Muscle of leg (tissue), 16 donors: Measurements from ENCODE around the gene SOAT1. TPM values are rescaled to one million over a fixed set of nuclear protein-coding genes. Genes with fewer than 3 reads are reported as not detected.
A peak's percentile ranks its signal among the peaks of the same experiment; 100 is the strongest.
"Not testable (repeated sequence)": the region's sequence is repeated elsewhere in the genome, so short reads cannot be mapped to it uniquely, and the experiment has no call there.

Experiments
- DNase-seq: peaks from one replicate; pipeline ENCODE4 v3.0.0; 2013
- H3K27ac ChIP-seq: one replicate; pipeline ENCODE4 v1.5.1; 2013; ENCODE audit warnings: mild to moderate bottlenecking, low read length, control low read depth
- H3K27me3 ChIP-seq: one replicate; pipeline ENCODE4 v1.6.1; 2013; ENCODE audit warnings: low read length; ENCODE audit not compliant: control insufficient read depth, insufficient read depth
- H3K36me3 ChIP-seq: one replicate; pipeline ENCODE4 v1.6.1; 2013; ENCODE audit warnings: low read length; ENCODE audit not compliant: control insufficient read depth, insufficient read depth
- H3K4me1 ChIP-seq: one replicate; pipeline ENCODE4 v1.6.1; 2013; ENCODE audit warnings: low read length; ENCODE audit not compliant: control insufficient read depth, insufficient read depth
- H3K4me3 ChIP-seq: one replicate; pipeline ENCODE4 v1.5.1; 2013; ENCODE audit warnings: low read length, control low read depth
- H3K9me3 ChIP-seq: replicated peaks from 2 replicates; pipeline ENCODE4 v1.6.1; 2013; ENCODE audit warnings: low read depth, low read length; ENCODE audit not compliant: control insufficient read depth
- WGBS: methylation state at CpG from one replicate; pipeline ENCODE4 v1.1.5; 2013; ENCODE audit warnings: missing lambda C conversion rate; ENCODE audit not compliant: insufficient coverage; 5-methylcytosine and 5-hydroxymethylcytosine counted together
- long read RNA-seq, 11 donors: transcript quantifications; one replicate each; lab custom pipeline, GENCODE V29; 2026
- polyA plus RNA-seq, 8 donors: library from polyadenylated mRNA; unstranded; fragments of 120-200 nt; gene quantifications; one replicate each; pipeline versions ENCODE4 v1.2.1 to v1.2.3, GENCODE V29; 2013; ENCODE audit warnings: inconsistent platforms in 1 of 8, low replicate concordance in 1 of 8; ENCODE audit not compliant: insufficient read length in 8 of 8, insufficient read depth in 1 of 8
- total RNA-seq: library from RNA; stranded (reverse); fragments of 120-200 nt; gene quantifications from one replicate; pipeline ENCODE4 v1.2.4, GENCODE V29; 2013

SOAT1 gene
- total RNA-seq = 6.9 TPM
- polyA plus RNA-seq = 10 to 100 TPM in 2 of 8 donors, 1 to 10 TPM in 6; 6.0 to 12.8 (median 7.4) TPM
- long read RNA-seq, donor 1, partial matches to known transcripts = 5 of 5 reads
- long read RNA-seq, donor 1, other reads (novel, unspliced or antisense) = 0 of 5 reads
- long read RNA-seq, donor 2 = 0 reads
- long read RNA-seq, donor 3, full-length matches to known transcripts = 3 of 3 reads
- long read RNA-seq, donor 3, partial matches to known transcripts = 0 of 3 reads
- long read RNA-seq, donor 3, other reads (novel, unspliced or antisense) = 0 of 3 reads
- long read RNA-seq, donor 4 = 0 reads
- long read RNA-seq, donor 5, full-length matches to known transcripts = 5 of 10 reads
- long read RNA-seq, donor 5, partial matches to known transcripts = 5 of 10 reads
- long read RNA-seq, donor 5, other reads (novel, unspliced or antisense) = 0 of 10 reads
- long read RNA-seq, donor 6, full-length matches to known transcripts = 1 of 1 reads
- long read RNA-seq, donor 6, partial matches to known transcripts = 0 of 1 reads
- long read RNA-seq, donor 6, other reads (novel, unspliced or antisense) = 0 of 1 reads
- long read RNA-seq, donor 7, full-length matches to known transcripts = 2 of 12 reads
- long read RNA-seq, donor 7, partial matches to known transcripts = 10 of 12 reads
- long read RNA-seq, donor 7, other reads (novel, unspliced or antisense) = 0 of 12 reads
- long read RNA-seq, donor 8, full-length matches to known transcripts = 4 of 4 reads
- long read RNA-seq, donor 8, partial matches to known transcripts = 0 of 4 reads
- long read RNA-seq, donor 8, other reads (novel, unspliced or antisense) = 0 of 4 reads
- long read RNA-seq, donor 9, full-length matches to known transcripts = 1 of 1 reads
- long read RNA-seq, donor 9, partial matches to known transcripts = 0 of 1 reads
- long read RNA-seq, donor 9, other reads (novel, unspliced or antisense) = 0 of 1 reads
- long read RNA-seq, donor 10, full-length matches to known transcripts = 2 of 2 reads
- long read RNA-seq, donor 10, partial matches to known transcripts = 0 of 2 reads
- long read RNA-seq, donor 10, other reads (novel, unspliced or antisense) = 0 of 2 reads
- long read RNA-seq, donor 11, full-length matches to known transcripts = 4 of 4 reads
- long read RNA-seq, donor 11, partial matches to known transcripts = 0 of 4 reads
- long read RNA-seq, donor 11, other reads (novel, unspliced or antisense) = 0 of 4 reads

DNA sequence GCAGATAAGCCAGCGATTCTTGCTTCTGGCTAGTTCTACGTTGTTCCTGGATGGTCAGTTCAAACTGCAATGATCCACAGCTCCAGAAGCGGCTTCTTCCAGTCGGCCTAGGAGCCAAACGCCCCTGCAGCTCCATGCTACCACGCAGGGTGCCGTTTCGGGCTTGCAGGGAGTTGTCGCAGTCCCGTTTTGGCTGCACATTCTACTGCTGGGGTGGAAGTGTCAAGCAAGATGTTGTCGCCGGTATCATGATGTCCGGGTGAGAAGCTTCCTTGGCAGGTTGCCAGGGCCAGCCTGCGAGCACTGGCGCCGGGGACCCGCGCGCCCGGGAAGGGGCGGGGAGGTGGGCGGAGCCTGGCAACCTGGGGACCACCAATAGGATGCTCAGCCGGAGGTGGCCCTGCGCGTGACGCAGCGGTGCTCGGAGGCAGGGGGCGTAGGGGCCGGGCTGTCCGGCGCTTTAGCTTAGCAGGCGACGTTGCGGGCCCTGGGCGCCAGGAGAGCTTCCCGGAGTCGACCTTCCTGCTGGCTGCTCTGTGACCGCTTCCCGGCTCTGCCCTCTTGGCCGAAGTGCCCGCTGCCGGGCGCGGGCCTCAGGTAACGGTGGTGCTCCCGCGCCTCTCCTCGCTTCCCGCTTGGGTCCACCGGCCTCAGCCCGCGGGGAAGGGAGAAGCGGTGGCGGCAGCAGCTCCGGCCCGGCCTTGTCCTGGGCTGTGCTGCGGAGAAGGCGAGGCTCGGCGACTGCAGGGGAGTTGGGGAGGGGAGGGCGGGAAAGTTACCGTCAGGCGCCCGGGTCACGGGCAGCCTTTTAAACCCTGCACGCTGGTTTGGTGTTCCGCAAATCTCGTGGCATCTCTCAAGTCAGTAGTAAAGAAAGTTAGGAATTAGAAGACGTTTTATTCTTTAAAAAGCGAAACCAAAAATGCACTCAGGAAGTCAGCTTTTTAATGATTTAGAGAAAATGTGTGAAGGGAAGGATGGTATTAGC is at the start of gene SOAT1:
TSS of gene SOAT1 (plus strand) at position 458 of the 988 bp plus-strand sequence. CDS start 8,888 bp downstream, outside the sequence.
- H3K4me1 ChIP-seq = peaks cover 10% of the 10 kb centered on the region
- H3K27ac ChIP-seq = peak within 1 kb of the TSS; percentile 97
- under 1% methylated on average over 70 of the region's 71 CpGs for WGBS
- H3K9me3 ChIP-seq = no peaks in the 10 kb centered on the region
- DNase-seq = peak; percentile 97
- H3K4me3 ChIP-seq = peak within 1 kb of the TSS; percentile 96
- H3K27me3 ChIP-seq = no peaks in the 10 kb centered on the region
- H3K36me3 ChIP-seq = no peaks in the 10 kb centered on the region

GRCh38 chr1:179245426-179245825 is 48.2 kb upstream of the SOAT1 start:
- H3K4me1 ChIP-seq, H3K27me3 ChIP-seq, H3K4me3 ChIP-seq, H3K27ac ChIP-seq, H3K9me3 ChIP-seq, H3K36me3 ChIP-seq, DNase-seq: not testable (repeated sequence)
- WGBS = 80% methylated on average over 1 of the region's 2 CpGs

GRCh38 chr1:179247923-179248322 is 45.7 kb upstream of the SOAT1 start:
- no peaks in the 10 kb centered on the region for H3K36me3 ChIP-seq
- no peak for DNase-seq
- no peaks in the 10 kb centered on the region for H3K27me3 ChIP-seq
- no peak overlapping the region for H3K27ac ChIP-seq
- 85% methylated on average over 5 of the region's 9 CpGs for WGBS
- no peaks in the 10 kb centered on the region for H3K9me3 ChIP-seq
- H3K4me1 ChIP-seq = no peaks in the 10 kb centered on the region
- no peak overlapping the region for H3K4me3 ChIP-seq

- Histone ChIP-seq H3K27me3 (no peaks in the 10 kb centered on the region), H3K9me3 (no peaks in the 10 kb centered on the region), H3K4me1 (no peaks in the 10 kb centered on the region), H3K27ac (no peak overlapping the region), H3K36me3 (no peaks in the 10 kb centered on the region), H3K4me3 (no peak overlapping the region)
- WGBS = no CpG with 5 or more reads among the region's 1 CpG
- DNase-seq = peak; percentile 36
These were observed 41.9 kb upstream of the SOAT1 start for GRCh38 chr1:179251675-179252074.

- DNase-seq = no peak
- H3K27ac ChIP-seq = no peak overlapping the region
These were observed 41.0 kb upstream of the SOAT1 start for GRCh38 chr1:179252606-179253005.

DNA sequence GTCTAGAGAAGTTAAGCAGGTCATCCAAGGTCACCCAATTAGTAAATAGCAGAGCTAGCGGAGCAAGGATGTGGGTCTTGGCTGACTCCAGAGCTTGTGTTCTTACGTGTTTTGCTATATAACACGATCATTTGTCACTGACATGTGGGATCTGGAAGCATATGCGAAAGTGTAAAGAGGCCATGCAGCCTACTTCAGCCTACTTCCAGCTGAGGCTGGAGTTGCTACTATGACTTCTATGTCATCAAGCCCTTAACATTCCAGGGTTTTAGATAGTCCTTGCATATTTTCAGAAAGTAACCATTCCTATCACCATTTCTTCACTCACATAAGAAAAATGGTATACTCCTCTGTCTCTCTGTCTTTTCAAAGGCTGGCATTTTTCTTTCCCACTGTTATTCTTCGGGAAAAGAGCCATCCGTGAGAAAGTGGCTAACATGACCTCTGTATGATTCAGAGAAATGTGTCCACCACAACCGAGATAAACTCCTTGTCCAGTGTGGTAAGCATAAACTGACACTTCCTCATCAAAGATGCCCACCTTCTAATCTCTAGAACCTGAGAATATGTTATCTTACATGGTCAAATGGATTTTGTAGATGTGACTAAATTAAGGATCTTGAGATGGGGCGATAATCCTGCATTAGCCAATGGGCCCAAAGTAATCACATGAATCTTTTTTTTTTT is 40.2 kb upstream of the SOAT1 start:
- Histone ChIP-seq H3K4me1 (no peaks in the 10 kb centered on the region), H3K36me3 (no peaks in the 10 kb centered on the region), H3K27me3 (no peaks in the 10 kb centered on the region), H3K27ac (no peak overlapping the region), H3K4me3 (no peak overlapping the region), H3K9me3 (no peaks in the 10 kb centered on the region)
- WGBS = 82% methylated on average over 3 of the region's 8 CpGs
- no peak for DNase-seq

More at GRCh38 chr1:179252606-179253005, 41.0 kb upstream of the SOAT1 start:
- WGBS = 100% methylated on average over 1 of the region's 4 CpGs
- no peaks in the 10 kb centered on the region for H3K27me3 ChIP-seq
- no peaks in the 10 kb centered on the region for H3K9me3 ChIP-seq
- no peaks in the 10 kb centered on the region for H3K4me1 ChIP-seq
- H3K36me3 ChIP-seq = no peaks in the 10 kb centered on the region
- H3K4me3 ChIP-seq = no peak overlapping the region

- DNase-seq = no peak
- H3K27me3 ChIP-seq = no peaks in the 10 kb centered on the region
- H3K36me3 ChIP-seq = no peaks in the 10 kb centered on the region
- no peak overlapping the region for H3K27ac ChIP-seq
- H3K4me1 ChIP-seq = no peaks in the 10 kb centered on the region
- no CpG with 5 or more reads among the region's 1 CpG for WGBS
- H3K4me3 ChIP-seq = no peak overlapping the region
- no peaks in the 10 kb centered on the region for H3K9me3 ChIP-seq
These were observed 31.4 kb upstream of the SOAT1 start for GRCh38 chr1:179262183-179262582.

- H3K36me3 ChIP-seq = no peaks in the 10 kb centered on the region
- H3K27me3 ChIP-seq = no peaks in the 10 kb centered on the region
- no peaks in the 10 kb centered on the region for H3K9me3 ChIP-seq
- H3K4me1 ChIP-seq = no peaks in the 10 kb centered on the region
- H3K27ac ChIP-seq = no peak overlapping the region
- no peak for DNase-seq
- H3K4me3 ChIP-seq = no peak overlapping the region
These were observed 30.5 kb upstream of the SOAT1 start for GRCh38 chr1:179263121-179263520.

DNA sequence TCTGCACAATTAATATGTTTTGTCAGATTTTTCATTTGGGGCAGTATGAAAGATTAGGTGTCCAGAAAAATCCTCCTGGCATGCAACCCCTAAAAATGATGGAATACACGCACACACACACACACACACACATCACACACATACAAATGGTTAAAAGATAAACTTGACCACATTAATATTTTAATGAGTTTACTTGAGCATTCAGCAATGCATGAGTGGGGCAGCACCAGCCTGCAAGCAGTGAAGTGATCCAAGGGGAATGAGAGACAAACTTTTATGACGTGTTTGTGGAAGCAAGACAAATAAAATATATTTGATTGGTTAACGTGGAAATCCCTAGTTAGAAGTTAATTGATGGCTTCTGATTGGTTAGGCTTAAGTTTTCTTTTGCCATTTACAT is 29.1 kb upstream of the SOAT1 start:
- H3K9me3 ChIP-seq = no peaks in the 10 kb centered on the region
- no peaks in the 10 kb centered on the region for H3K36me3 ChIP-seq
- no peak overlapping the region for H3K27ac ChIP-seq
- H3K4me3 ChIP-seq = no peak overlapping the region
- WGBS = 92% methylated on average over 2 of the region's 3 CpGs
- no peak for DNase-seq
- no peaks in the 10 kb centered on the region for H3K27me3 ChIP-seq
- no peaks in the 10 kb centered on the region for H3K4me1 ChIP-seq
